T-helper 17 cell (primary cell): Measurements from ENCODE around the gene RNF123. TPM values are rescaled to one million over a fixed set of nuclear protein-coding genes. Genes with fewer than 3 reads are reported as not detected.
A peak's percentile ranks its signal among the peaks of the same experiment; 100 is the strongest.
"Not testable (repeated sequence)": the region's sequence is repeated elsewhere in the genome, so short reads cannot be mapped to it uniquely, and the experiment has no call there.

Experiments used
- ATAC-seq: fragments of 150-1000 bp; cut with Tn5 transposase; 2 replicates; pipeline ENCODE4 v1.10.0; 2021; ENCODE audit warnings: mild to moderate bottlenecking, moderate library complexity
- DNase-seq, 3 donors: peaks; one replicate each; pipeline versions ENCODE4 v3.0.0 to v3.0.0-alpha.2; 2020 to 2021
- H3K9me3 ChIP-seq: one replicate; pipeline ENCODE4 v1.7.0; 2013; ENCODE audit warnings: low read length, mild to moderate bottlenecking; ENCODE audit not compliant: control insufficient read depth, poor library complexity, severe bottlenecking
- H3K27ac Mint-ChIP-seq: one replicate; pipeline ENCODE4 v1.8.0; 2022; ENCODE audit warnings: mild to moderate bottlenecking, moderate library complexity, mixed read lengths
- H3K27me3 Mint-ChIP-seq: one replicate; pipeline ENCODE4 v1.8.0; 2022; ENCODE audit warnings: mixed read lengths
- H3K36me3 Mint-ChIP-seq: one replicate; pipeline ENCODE4 v1.8.0; 2022; ENCODE audit warnings: low read depth, mixed read lengths
- H3K4me1 Mint-ChIP-seq: one replicate; pipeline ENCODE4 v1.8.0; 2022; ENCODE audit warnings: mild to moderate bottlenecking, mixed read lengths
- H3K4me3 Mint-ChIP-seq: one replicate; pipeline ENCODE4 v1.8.0; 2022; ENCODE audit warnings: mild to moderate bottlenecking, moderate library complexity, mixed read lengths
- total RNA-seq, 4 donors: library from RNA in 2 of 4; stranded (reverse) in 2 of 4; gene quantifications; one replicate each; pipeline ENCODE4 v1.2.3 and lab custom pipeline; 2022 to 2026

RNF123 gene
- total RNA-seq, 2 donors from 2014 or later = 37.7 to 45.1 TPM

- Mint-ChIP-seq H3K4me1 (peaks cover 26% of the 10 kb centered on the region), H3K4me3 (peak overlapping the region; percentile 98), H3K27ac (peak overlapping the region; percentile 98)
- ATAC-seq, H3K9me3 ChIP-seq, H3K27me3 Mint-ChIP-seq, H3K36me3 Mint-ChIP-seq, DNase-seq: not testable (repeated sequence)
Observed at GRCh38 chr3:49689908-49690624, 709 bp downstream of the RNF123 start.

- H3K36me3 Mint-ChIP-seq, ATAC-seq, DNase-seq, H3K27ac Mint-ChIP-seq, H3K27me3 Mint-ChIP-seq, H3K9me3 ChIP-seq: not testable (repeated sequence)
- H3K4me1 Mint-ChIP-seq = peaks cover 24% of the 10 kb centered on the region
- H3K4me3 Mint-ChIP-seq = peak overlapping the region; percentile 98
Observed at GRCh38 chr3:49690856-49691255, 1.5 kb downstream of the RNF123 start.

- H3K27ac Mint-ChIP-seq, H3K4me3 Mint-ChIP-seq, H3K27me3 Mint-ChIP-seq, H3K36me3 Mint-ChIP-seq, ATAC-seq, H3K9me3 ChIP-seq, DNase-seq: not testable (repeated sequence)
- H3K4me1 Mint-ChIP-seq = peaks cover 24% of the 10 kb centered on the region
Observed at GRCh38 chr3:49691481-49691880, 2.1 kb downstream of the RNF123 start.

- not testable (repeated sequence) for H3K9me3 ChIP-seq, DNase-seq, H3K27me3 Mint-ChIP-seq, H3K4me3 Mint-ChIP-seq, ATAC-seq, H3K27ac Mint-ChIP-seq, H3K36me3 Mint-ChIP-seq
- peaks cover 15% of the 10 kb centered on the region for H3K4me1 Mint-ChIP-seq
Observed at GRCh38 chr3:49694409-49695070, 5.2 kb downstream of the RNF123 start.

GRCh38 chr3:49695350-49696015 lies 6.1 kb downstream of the RNF123 start:
- H3K9me3 ChIP-seq, ATAC-seq, H3K27ac Mint-ChIP-seq, H3K4me1 Mint-ChIP-seq, H3K4me3 Mint-ChIP-seq, H3K27me3 Mint-ChIP-seq, DNase-seq, H3K36me3 Mint-ChIP-seq: not testable (repeated sequence)

GRCh38 chr3:49699281-49699979 lies 10.1 kb downstream of the RNF123 start:
- no peak overlapping the region for H3K4me3 Mint-ChIP-seq
- no peak overlapping the region for H3K27ac Mint-ChIP-seq
- peaks cover 7% of the 10 kb centered on the region for H3K4me1 Mint-ChIP-seq
- DNase-seq = no peak
- ATAC-seq = no peak
- no peaks in the 10 kb centered on the region for H3K9me3 ChIP-seq
- H3K36me3 Mint-ChIP-seq = no peaks in the 10 kb centered on the region
- H3K27me3 Mint-ChIP-seq = no peaks in the 10 kb centered on the region

GRCh38 chr3:49700014-49700413 lies 10.7 kb downstream of the RNF123 start:
- ATAC-seq (no peak), DNase-seq (no peak)
- Mint-ChIP-seq H3K4me1 (peaks cover 7% of the 10 kb centered on the region), H3K36me3 (no peaks in the 10 kb centered on the region), H3K4me3 (no peak overlapping the region), H3K27me3 (no peaks in the 10 kb centered on the region), H3K27ac (no peak overlapping the region)
- H3K9me3 ChIP-seq = no peaks in the 10 kb centered on the region

- DNase-seq = no peak
- H3K27ac Mint-ChIP-seq = no peak overlapping the region
- H3K27me3 Mint-ChIP-seq = no peaks in the 10 kb centered on the region
- H3K4me1 Mint-ChIP-seq = peaks cover 7% of the 10 kb centered on the region
- H3K9me3 ChIP-seq = no peaks in the 10 kb centered on the region
- ATAC-seq = no peak
- no peak overlapping the region for H3K4me3 Mint-ChIP-seq
- H3K36me3 Mint-ChIP-seq = no peaks in the 10 kb centered on the region
Observed at GRCh38 chr3:49700453-49701128, 11.2 kb downstream of the RNF123 start.

GRCh38 chr3:49701388-49702077 lies 12.2 kb downstream of the RNF123 start:
- ATAC-seq (no peak), DNase-seq (no peak)
- Mint-ChIP-seq H3K4me3 (no peak overlapping the region), H3K27ac (no peak overlapping the region), H3K4me1 (peaks cover 7% of the 10 kb centered on the region), H3K27me3 (no peaks in the 10 kb centered on the region), H3K36me3 (no peaks in the 10 kb centered on the region)
- H3K9me3 ChIP-seq = no peaks in the 10 kb centered on the region

GRCh38 chr3:49702672-49703071 lies 13.3 kb downstream of the RNF123 start:
- Mint-ChIP-seq H3K36me3 (peaks cover 2% of the 10 kb centered on the region), H3K4me3 (no peak overlapping the region), H3K4me1 (peaks cover 12% of the 10 kb centered on the region), H3K27me3 (no peaks in the 10 kb centered on the region), H3K27ac (no peak overlapping the region)
- no peak for DNase-seq
- no peak for ATAC-seq
- no peaks in the 10 kb centered on the region for H3K9me3 ChIP-seq

- H3K27me3 Mint-ChIP-seq = no peaks in the 10 kb centered on the region
- H3K27ac Mint-ChIP-seq = peak overlapping the region; percentile 59
- H3K9me3 ChIP-seq = no peaks in the 10 kb centered on the region
- peaks cover 2% of the 10 kb centered on the region for H3K36me3 Mint-ChIP-seq
- no peak overlapping the region for H3K4me3 Mint-ChIP-seq
- H3K4me1 Mint-ChIP-seq = peaks cover 14% of the 10 kb centered on the region
- DNase-seq (peak; percentile 38 to 56 (median 44)), ATAC-seq (peak; percentile 99)
Observed at GRCh38 chr3:49703443-49703927, 14.1 kb downstream of the RNF123 start.

GRCh38 chr3:49703956-49704355 lies 14.6 kb downstream of the RNF123 start:
- Mint-ChIP-seq H3K27me3 (no peaks in the 10 kb centered on the region), H3K27ac (peak overlapping the region; percentile 59), H3K4me1 (peaks cover 14% of the 10 kb centered on the region), H3K36me3 (peaks cover 2% of the 10 kb centered on the region), H3K4me3 (no peak overlapping the region)
- DNase-seq = no peak
- no peak for ATAC-seq
- H3K9me3 ChIP-seq = no peaks in the 10 kb centered on the region
